H9 (cell line): ENCODE measurements around the gene CHAF1A. TPM values are rescaled to one million over a fixed set of nuclear protein-coding genes. Genes with fewer than 3 reads are reported as not detected.
A peak's percentile ranks its signal among the peaks of the same experiment; 100 is the strongest.

Source experiments
- DNase-seq: peaks from one replicate; pipeline ENCODE4 v3.0.0-alpha.2; 2017
- H2AFZ ChIP-seq: one replicate; pipeline ENCODE4 v1.6.1; 2013; ENCODE audit warnings: mild to moderate bottlenecking, low read length, control low read depth, moderate library complexity
- H2AK5ac ChIP-seq: 2 replicates; pipeline ENCODE4 v1.6.1; 2013; ENCODE audit warnings: low read length, control low read depth, mixed read lengths; ENCODE audit not compliant: insufficient read length
- H2BK120ac ChIP-seq: one replicate; pipeline ENCODE4 v1.6.1; 2013; ENCODE audit warnings: low read depth, mild to moderate bottlenecking, low read length, control low read depth, inconsistent platforms; ENCODE audit not compliant: poor library complexity, severe bottlenecking
- H2BK12ac ChIP-seq: 2 replicates; pipeline ENCODE4 v1.6.1; 2013; ENCODE audit warnings: low read length, control low read depth, mixed read lengths, low read depth; ENCODE audit not compliant: insufficient read length
- H2BK15ac ChIP-seq: 2 replicates; pipeline ENCODE4 v1.6.1; 2013; ENCODE audit warnings: low read depth, low read length, control low read depth
- H2BK20ac ChIP-seq: one replicate; pipeline ENCODE4 v1.6.1; 2013; ENCODE audit warnings: low read depth, mild to moderate bottlenecking, low read length, control low read depth, inconsistent platforms; ENCODE audit not compliant: poor library complexity, severe bottlenecking
- H2BK5ac ChIP-seq: 2 replicates; pipeline ENCODE4 v1.6.1; 2013; ENCODE audit warnings: low read length, control low read depth, mixed read lengths; ENCODE audit not compliant: insufficient read length
- H3K14ac ChIP-seq: 2 replicates; pipeline ENCODE4 v1.6.1; 2013; ENCODE audit warnings: low read length, control low read depth; ENCODE audit not compliant: insufficient read depth
- H3K18ac ChIP-seq: 2 replicates; pipeline ENCODE4 v1.6.1; 2013; ENCODE audit warnings: low read depth, mild to moderate bottlenecking, mixed read lengths, low read length, control low read depth; ENCODE audit not compliant: insufficient read length
- H3K23ac ChIP-seq: 2 replicates; pipeline ENCODE4 v1.6.1; 2013; ENCODE audit warnings: low read length, control low read depth, mixed read lengths, low read depth; ENCODE audit not compliant: insufficient read length
- H3K23me2 ChIP-seq: 2 replicates; pipeline ENCODE4 v1.6.1; 2013; ENCODE audit warnings: low read depth, mild to moderate bottlenecking, mixed read lengths, low read length, control low read depth; ENCODE audit not compliant: insufficient read length, poor library complexity, severe bottlenecking
- H3K27ac ChIP-seq: 2 replicates; pipeline ENCODE4 v1.5.1; 2013; ENCODE audit warnings: low read length, control low read depth, mixed read lengths, low read depth; ENCODE audit not compliant: insufficient read length
- H3K27me3 ChIP-seq: 2 replicates; pipeline ENCODE4 v1.6.1; 2013; ENCODE audit warnings: low read length, control low read depth, inconsistent platforms; ENCODE audit not compliant: insufficient read depth
- H3K4ac ChIP-seq: 2 replicates; pipeline ENCODE4 v1.6.1; 2013; ENCODE audit warnings: low read depth, mild to moderate bottlenecking, control low read depth, inconsistent platforms, low read length, moderate library complexity
- H3K4me1 ChIP-seq: 2 replicates; pipeline ENCODE4 v1.6.1; 2013; ENCODE audit warnings: low read length, control low read depth, inconsistent platforms; ENCODE audit not compliant: insufficient read depth
- H3K4me2 ChIP-seq: 2 replicates; pipeline ENCODE4 v1.6.1; 2013; ENCODE audit warnings: low read length, control low read depth, mixed read lengths; ENCODE audit not compliant: insufficient read length, insufficient read depth
- H3K56ac ChIP-seq: 2 replicates; pipeline ENCODE4 v1.6.1; 2013; ENCODE audit warnings: low read depth, mild to moderate bottlenecking, mixed read lengths, low read length, control low read depth; ENCODE audit not compliant: insufficient read length
- H3K79me1 ChIP-seq: 2 replicates; pipeline ENCODE4 v1.6.1; 2013; ENCODE audit warnings: low read depth, mild to moderate bottlenecking, moderate library complexity, low read length, control low read depth, inconsistent platforms; ENCODE audit not compliant: insufficient read depth, poor library complexity, severe bottlenecking
- H3K79me2 ChIP-seq: 2 replicates; pipeline ENCODE4 v1.6.1; 2013; ENCODE audit warnings: low read length, control low read depth, inconsistent platforms; ENCODE audit not compliant: insufficient read depth
- H3K9ac ChIP-seq: 2 replicates; pipeline ENCODE4 v1.6.1; 2013; ENCODE audit warnings: low read length, control low read depth, mixed read lengths; ENCODE audit not compliant: insufficient read length; ENCODE audit errors: extremely low read depth
- H3K9me3 ChIP-seq: one replicate; pipeline ENCODE4 v1.6.1; 2013; ENCODE audit warnings: low read depth, low read length, inconsistent platforms; ENCODE audit not compliant: control insufficient read depth
- H3T11ph ChIP-seq: one replicate; pipeline ENCODE4 v1.6.1; 2013; ENCODE audit warnings: mild to moderate bottlenecking, low read length, control low read depth, inconsistent platforms
- H4K20me1 ChIP-seq: one replicate; pipeline ENCODE4 v1.6.1; 2013; ENCODE audit not compliant: control insufficient read depth, insufficient read length, insufficient read depth
- H4K5ac ChIP-seq: 2 replicates; pipeline ENCODE4 v1.6.1; 2013; ENCODE audit warnings: low read depth, mild to moderate bottlenecking, mixed read lengths, low read length, control low read depth; ENCODE audit not compliant: insufficient read length
- H4K8ac ChIP-seq: replicated peaks from 2 replicates; pipeline ENCODE4 v1.6.1; 2013; ENCODE audit warnings: low read length, control low read depth, mixed read lengths, low read depth; ENCODE audit not compliant: insufficient read length
- H4K91ac ChIP-seq: 2 replicates; pipeline ENCODE4 v1.6.1; 2013; ENCODE audit warnings: low read depth, mild to moderate bottlenecking, moderate library complexity, mixed read lengths, low read length, control low read depth; ENCODE audit not compliant: insufficient read length
- H3K27ac Mint-ChIP-seq, 3 experiments: 2 replicates in 2 of 3; 3 replicates in 1 of 3; pipeline ENCODE4 v1.8.0; 2020 to 2021; ENCODE audit warnings: mixed read lengths in 3 of 3, mild to moderate bottlenecking in 1 of 3, moderate library complexity in 1 of 3
- H3K27me3 Mint-ChIP-seq: 2 replicates; pipeline ENCODE4 v1.8.0; 2021; ENCODE audit warnings: low read depth, mild to moderate bottlenecking, moderate library complexity, mixed read lengths
- H3K36me3 Mint-ChIP-seq, 3 experiments: 2 replicates in 2 of 3; 3 replicates in 1 of 3; pipeline ENCODE4 v1.8.0; 2020 to 2021; ENCODE audit warnings: low read depth in 3 of 3, mixed read lengths in 3 of 3; ENCODE audit not compliant: insufficient read depth in 1 of 3
- H3K4me1 Mint-ChIP-seq, 2 experiments: 2 replicates each; pipeline ENCODE4 v1.8.0; 2020; ENCODE audit warnings: mixed read lengths in 2 of 2
- H3K4me3 Mint-ChIP-seq, 2 experiments: 2 replicates in 1 of 2; 3 replicates in 1 of 2; pipeline ENCODE4 v1.8.0; 2020 to 2021; ENCODE audit warnings: mild to moderate bottlenecking in 2 of 2, mixed read lengths in 2 of 2, moderate library complexity in 1 of 2
- H3K9me3 Mint-ChIP-seq, 2 experiments: 2 replicates in 1 of 2; 3 replicates in 1 of 2; pipeline ENCODE4 v1.8.0; 2020; ENCODE audit warnings: mild to moderate bottlenecking in 2 of 2, mixed read lengths in 2 of 2, moderate library complexity in 1 of 2
- WGBS: extraction: QIAGEN DNeasy Blood & Tissue Kit; methylation state at CpG from one replicate; pipeline ENCODE4 v1.1.7; 2013; ENCODE audit warnings: missing lambda C conversion rate, low lambda C conversion rate, mixed read lengths; ENCODE audit not compliant: insufficient read length; ENCODE audit errors: extremely low coverage; 5-methylcytosine and 5-hydroxymethylcytosine counted together
- total RNA-seq: library from RNA; stranded (reverse); gene quantifications from 2 replicates; pipeline ENCODE4 v1.2.1, GENCODE V29; 2021
- TF ChIP-seq, protein P1 (sequence below): fragments of 200-600 bp; sonication (generic); conservative IDR thresholded peaks from 3 replicates; pipeline ENCODE4 v1.8.0; 2021; ENCODE audit warnings: antibody characterized with exemption, mild to moderate bottlenecking

The CHAF1A gene
- total RNA-seq, 1 experiment from 2014 or later: 143 TPM

- Histone ChIP-seq H3K27ac (no peak overlapping the region), H2BK12ac (no peak overlapping the region), H2BK5ac (no peak overlapping the region), H2BK120ac (no peak overlapping the region), H3K27me3 (no peaks in the 10 kb centered on the region), H3K9me3 (no peaks in the 10 kb centered on the region), H3K18ac (no peak overlapping the region), H3K23ac (no peak overlapping the region), H2AK5ac (no peak overlapping the region), H3K79me1 (no peaks in the 10 kb centered on the region), H4K8ac (no peak overlapping the region), H2BK20ac (no peak overlapping the region), H4K5ac (no peak overlapping the region), H3K4ac (no peak overlapping the region), H3K9ac (no peak overlapping the region), H3K23me2 (no peaks in the 10 kb centered on the region), H4K91ac (no peak overlapping the region), H3K4me1 (no peaks in the 10 kb centered on the region; the same call in 1 of the 2 replicates), H3K4me2 (no peak overlapping the region), H3K79me2 (no peaks in the 10 kb centered on the region), H4K20me1 (no peaks in the 10 kb centered on the region), H3T11ph (no peak overlapping the region), H3K14ac (no peak overlapping the region), H2AFZ (no peak overlapping the region), H2BK15ac (no peak overlapping the region), H3K56ac (no peak overlapping the region)
- no peak for DNase-seq
- Mint-ChIP-seq H3K9me3 (no peaks in the 10 kb centered on the region), H3K36me3 (peaks cover 1 to 37% (median 17%) of the 10 kb centered on the region in 3 experiments; a peak in 6 of 7 replicates), H3K4me3 (no peak overlapping the region), H3K27ac (0 out of 7 replicates have a peak overlapping the region, but pooled peaks of 1 of the 3 experiments have one; percentile 55), H3K4me1 (peaks cover 9 to 16% of the 10 kb centered on the region in 2 experiments; a peak in 3 of 4 replicates), H3K27me3 (peaks cover 8% of the 10 kb centered on the region)
- WGBS: no CpG with 5 or more reads among the region's 26 CpGs
- TF ChIP-seq, protein P1, sequence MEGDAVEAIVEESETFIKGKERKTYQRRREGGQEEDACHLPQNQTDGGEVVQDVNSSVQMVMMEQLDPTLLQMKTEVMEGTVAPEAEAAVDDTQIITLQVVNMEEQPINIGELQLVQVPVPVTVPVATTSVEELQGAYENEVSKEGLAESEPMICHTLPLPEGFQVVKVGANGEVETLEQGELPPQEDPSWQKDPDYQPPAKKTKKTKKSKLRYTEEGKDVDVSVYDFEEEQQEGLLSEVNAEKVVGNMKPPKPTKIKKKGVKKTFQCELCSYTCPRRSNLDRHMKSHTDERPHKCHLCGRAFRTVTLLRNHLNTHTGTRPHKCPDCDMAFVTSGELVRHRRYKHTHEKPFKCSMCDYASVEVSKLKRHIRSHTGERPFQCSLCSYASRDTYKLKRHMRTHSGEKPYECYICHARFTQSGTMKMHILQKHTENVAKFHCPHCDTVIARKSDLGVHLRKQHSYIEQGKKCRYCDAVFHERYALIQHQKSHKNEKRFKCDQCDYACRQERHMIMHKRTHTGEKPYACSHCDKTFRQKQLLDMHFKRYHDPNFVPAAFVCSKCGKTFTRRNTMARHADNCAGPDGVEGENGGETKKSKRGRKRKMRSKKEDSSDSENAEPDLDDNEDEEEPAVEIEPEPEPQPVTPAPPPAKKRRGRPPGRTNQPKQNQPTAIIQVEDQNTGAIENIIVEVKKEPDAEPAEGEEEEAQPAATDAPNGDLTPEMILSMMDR: no peak
Observed at GRCh38 chr19:4363571-4364304, 38.7 kb upstream of the CHAF1A start.
